BJ (cell line): ENCODE measurements around the gene ASXL2. TPM values are rescaled to one million over a fixed set of nuclear protein-coding genes. Genes with fewer than 3 reads are reported as not detected.

Source experiments
- CTCF ChIA-PET: fragments of 350-600 bp; formaldehyde crosslinking; extraction: SDS; loops from one replicate; lab custom pipeline; 2021; ENCODE audit warnings: antibody characterized with exemption, inconsistent platforms; lab: Yijun Ruan, JAX
- POLR2A ChIA-PET: fragments of 300-600 bp; sonication (Branson Sonifier 250); formaldehyde crosslinking; extraction: SDS; loops from one replicate; lab custom pipeline; 2021; ENCODE audit warnings: antibody characterized with exemption; lab: Charles Lee
- DNase-seq: peaks from one replicate; pipeline ENCODE4 v3.0.0-alpha.2; 2011; ENCODE audit warnings: low read depth
- H3K27me3 ChIP-seq: 2 replicates; pipeline ENCODE4 v1.6.0; 2011; ENCODE audit warnings: low read length; ENCODE audit not compliant: control insufficient read depth, insufficient read depth
- H3K36me3 ChIP-seq: 2 replicates; pipeline ENCODE4 v1.5.1; 2011; ENCODE audit warnings: low read length; ENCODE audit not compliant: control insufficient read depth, insufficient read depth
- H3K4me3 ChIP-seq: 2 replicates; pipeline ENCODE4 v1.5.1; 2011; ENCODE audit warnings: low read depth, mild to moderate bottlenecking, control low read depth, low read length
- CTCF ChIP-seq: IDR thresholded peaks from 2 replicates; pipeline ENCODE4 v1.5.1; 2011; ENCODE audit warnings: low read depth, mild to moderate bottlenecking, control low read depth, inconsistent platforms, low read length, moderate library complexity; ENCODE audit not compliant: insufficient read depth
- polyA plus RNA-seq: library from polyadenylated mRNA; depleted of rRNA; stranded (reverse); fragments of >200 nt; gene quantifications from 2 replicates; pipeline ENCODE4 v1.2.3, GENCODE V29; 2011

ASXL2 gene
- polyA plus RNA-seq, 1 experiment = 11.9 TPM

GRCh38 chr2:25885933-25886332, 7.6 kb upstream of the ASXL2 start:
- no peak for DNase-seq
- no peak overlapping the region for H3K4me3 ChIP-seq
- CTCF ChIA-PET = no interaction called here
- H3K27me3 ChIP-seq = no peaks in the 10 kb centered on the region
- no peaks in the 10 kb centered on the region for H3K36me3 ChIP-seq
- TF ChIP-seq CTCF = no peak
- POLR2A ChIA-PET = interaction anchor here (0.7 kb wide), 1 partner anchor 7 kb away, joined by 5 read pairs; no protein-coding TSS in a partner anchor

GRCh38 chr2:25881764-25882163, 3.5 kb upstream of the ASXL2 start:
- POLR2A ChIA-PET = no interaction called here
- Histone ChIP-seq H3K27me3 (no peaks in the 10 kb centered on the region), H3K36me3 (no peaks in the 10 kb centered on the region), H3K4me3 (no peak overlapping the region)
- no peak for TF ChIP-seq CTCF
- CTCF ChIA-PET = no interaction called here
- no peak for DNase-seq

GRCh38 chr2:25879133-25879730, 945 bp upstream of the ASXL2 start:
- ChIA-PET CTCF (interaction anchor here (0.7 to 1.1 kb wide), 2 partner anchors 16 to 306 kb away, joined by 3 read pairs; no protein-coding TSS in a partner anchor), POLR2A (no interaction called here)
- no peak for DNase-seq
- no peak overlapping the region; the same call in 1 of the 2 replicates for H3K4me3 ChIP-seq
- H3K36me3 ChIP-seq = no peaks in the 10 kb centered on the region
- no peaks in the 10 kb centered on the region for H3K27me3 ChIP-seq
- no peak for TF ChIP-seq CTCF

GRCh38 chr2:25877431-25878360, 591 bp downstream of the ASXL2 start:
- H3K4me3 ChIP-seq = peak overlapping the region; percentile 100
- POLR2A ChIA-PET = no interaction called here
- no peak for TF ChIP-seq CTCF
- DNase-seq = no peak
- CTCF ChIA-PET = interaction anchor here (1.3 to 1.5 kb wide), 2 partner anchors 74 to 114 kb away, joined by 3 to 4 read pairs; no protein-coding TSS in a partner anchor
- no peaks in the 10 kb centered on the region for H3K27me3 ChIP-seq
- H3K36me3 ChIP-seq = no peaks in the 10 kb centered on the region

GRCh38 chr2:25872134-25872533, 6.2 kb downstream of the ASXL2 start:
- Histone ChIP-seq H3K4me3 (no peak overlapping the region), H3K36me3 (peaks cover 1% of the 10 kb centered on the region; the same call in 1 of the 2 replicates), H3K27me3 (no peaks in the 10 kb centered on the region)
- ChIA-PET POLR2A (no interaction called here), CTCF (interaction anchor here (0.6 to 1.5 kb wide), 3 partner anchors 13 to 478 kb away, joined by 3 to 7 read pairs (median 3); no protein-coding TSS in a partner anchor)
- TF ChIP-seq CTCF = no peak
- DNase-seq = no peak
